Stimulated activated CD8-positive, alpha-beta memory T cell treated with anti-CD3 and anti-CD28 coated beads, Interleukin-4, amount 100 ng/mL, for 4 hours (primary cell): ENCODE results near the gene ARFGAP3.

ENCODE experiments used
- DNase-seq, 2 donors: peaks; one replicate each; pipeline ENCODE4 v3.0.0-alpha.2; 2020; ENCODE audit warnings: low read depth in 2 of 2, low spot score in 1 of 2

Gene ARFGAP3

GRCh38 chr22:42865536-42865935 lies 8.5 kb upstream of the ARFGAP3 start:
- no peak for DNase-seq

DNA sequence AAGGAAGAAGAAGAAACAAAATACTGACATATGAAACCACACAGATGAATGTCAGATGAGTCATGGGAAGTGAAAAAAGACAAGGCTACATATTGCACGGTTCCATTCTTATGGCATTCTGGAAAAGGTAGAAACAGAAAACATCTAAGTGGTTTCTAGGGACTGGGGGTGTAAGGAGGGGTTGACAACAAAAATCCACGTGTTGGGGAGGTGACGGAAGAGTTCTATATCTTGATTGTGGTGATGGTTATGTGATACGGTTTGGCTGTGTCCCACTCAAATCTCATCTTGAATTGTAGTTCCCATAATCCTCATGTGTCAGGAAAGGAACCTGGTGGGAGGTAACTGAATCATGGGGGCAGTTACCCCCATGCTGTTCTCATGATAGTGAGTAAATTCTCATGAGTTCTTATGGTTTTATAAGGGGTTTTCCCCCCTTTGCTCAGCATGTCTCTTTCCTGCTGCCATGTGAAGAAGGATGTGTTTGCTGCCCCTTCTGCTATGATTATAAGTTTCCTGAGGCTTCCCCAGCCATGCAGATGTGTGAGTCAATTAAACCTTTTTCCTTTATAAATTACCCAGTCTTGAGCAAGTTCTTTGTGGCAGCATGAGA lies 6.4 kb upstream of the ARFGAP3 start:
- DNase-seq, result peak in 1 of 2 donors; percentile 25

DNA sequence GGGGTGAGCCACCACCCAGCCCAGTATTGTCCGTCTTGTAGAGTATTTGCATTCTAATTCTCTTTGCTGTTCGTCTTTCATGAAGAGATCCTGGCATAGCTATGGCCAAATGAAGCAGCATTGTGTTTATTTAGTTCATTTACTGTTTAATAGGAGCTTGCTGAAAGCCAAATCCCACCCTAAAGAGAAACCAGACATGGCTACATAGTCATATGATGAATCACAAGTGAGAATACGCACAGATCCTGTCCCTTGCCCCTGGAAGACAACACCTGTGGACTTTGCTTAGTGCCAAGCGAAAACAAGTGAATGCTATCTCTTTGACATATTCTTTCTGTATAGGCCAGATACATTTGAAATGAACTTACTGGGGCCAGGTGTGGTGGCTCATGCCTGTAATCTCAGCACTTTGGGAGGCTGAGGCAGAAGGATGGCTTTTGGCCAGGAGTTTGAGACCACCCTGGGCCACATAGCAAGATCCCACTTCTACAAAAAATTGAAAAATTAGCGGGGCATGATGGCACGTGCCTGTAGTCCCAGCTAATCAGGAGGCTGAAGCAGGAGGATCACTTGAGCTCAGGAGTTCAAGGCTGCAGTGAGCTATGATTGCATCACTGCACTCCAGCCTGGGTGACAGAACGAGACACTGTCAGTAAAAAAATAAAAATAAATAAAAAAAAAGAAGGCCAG lies 5.1 kb upstream of the ARFGAP3 start:
- no peak for DNase-seq

GRCh38 chr22:42860968-42861367 lies 3.9 kb upstream of the ARFGAP3 start:
- no peak for DNase-seq

- no peak for DNase-seq
Observed at GRCh38 chr22:42857845-42858481, 890 bp upstream of the ARFGAP3 start.

GRCh38 chr22:42856179-42856864 lies 751 bp downstream of the ARFGAP3 start:
- peak; percentile 19 to 45 for DNase-seq

DNA sequence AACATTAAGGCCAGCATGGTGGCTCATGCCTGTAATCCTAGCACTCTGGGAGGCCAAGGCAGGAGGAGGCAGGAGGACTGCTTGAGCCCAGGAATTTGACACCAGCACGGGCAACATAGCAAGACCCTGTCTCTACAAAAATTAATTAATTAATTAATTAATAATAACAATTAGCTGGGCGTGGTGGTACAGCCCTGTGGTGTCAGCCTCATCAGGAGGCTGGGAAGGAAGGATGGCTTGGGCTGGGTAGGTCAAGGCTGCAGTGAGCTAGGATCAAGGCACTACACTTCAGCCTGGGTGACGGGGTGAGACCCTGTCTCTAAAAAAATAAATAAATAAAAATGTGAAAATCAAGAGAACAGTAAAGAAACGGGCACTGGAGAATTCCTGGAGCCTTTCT lies 1.4 kb downstream of the ARFGAP3 start:
- DNase-seq, result no peak

- no peak for DNase-seq
Observed at GRCh38 chr22:42855211-42855610, 1.9 kb downstream of the ARFGAP3 start.

DNA sequence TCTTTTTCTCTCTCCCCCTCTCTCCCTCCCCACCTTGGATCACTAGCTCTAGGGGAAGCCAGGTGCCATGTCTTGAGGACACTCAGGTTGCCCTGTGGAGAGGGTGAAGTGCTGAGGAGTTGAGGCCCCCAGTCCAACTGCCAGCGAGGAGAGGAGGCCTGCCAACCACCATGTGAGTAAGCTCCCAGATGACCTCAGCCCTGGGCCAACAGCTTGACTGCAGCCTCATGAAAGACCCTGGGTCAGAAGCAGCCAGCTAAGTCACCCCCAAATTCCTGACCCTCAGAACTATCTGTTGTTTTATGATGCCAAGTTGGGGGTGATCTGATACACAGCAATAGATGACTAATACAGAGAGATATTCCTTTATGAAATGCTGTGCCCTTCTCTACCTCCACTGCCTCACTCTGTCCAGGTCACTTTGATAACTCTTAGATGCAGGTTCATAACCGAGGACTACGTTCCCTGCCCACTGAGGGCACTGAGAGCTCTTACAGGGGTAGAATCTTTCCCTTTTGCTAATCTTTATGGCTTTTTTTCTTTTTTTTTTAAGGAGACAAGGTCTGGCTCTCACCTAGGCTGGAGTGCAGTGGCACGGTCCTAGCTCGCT lies 8.0 kb downstream of the ARFGAP3 start:
- no peak for DNase-seq

DNA sequence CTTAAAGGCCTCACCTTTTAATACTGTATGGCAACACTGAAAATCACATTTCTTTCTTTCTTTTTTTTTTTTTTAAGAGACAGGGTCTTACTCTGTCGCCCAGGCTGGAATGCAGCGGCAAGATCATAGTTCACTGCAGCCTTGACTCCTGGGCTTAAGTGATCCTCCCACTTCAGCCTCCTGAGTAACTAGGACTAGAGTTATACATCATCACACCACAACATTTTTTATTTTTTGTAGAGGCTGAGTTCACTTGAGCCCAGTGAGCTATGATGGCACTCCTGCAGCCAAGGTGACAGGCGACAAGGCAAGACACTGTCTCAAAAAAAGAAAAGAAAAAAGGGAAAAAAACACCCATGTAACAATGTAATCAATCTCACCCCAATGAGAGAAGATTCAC lies 10.0 kb downstream of the ARFGAP3 start:
- no peak for DNase-seq

DNA sequence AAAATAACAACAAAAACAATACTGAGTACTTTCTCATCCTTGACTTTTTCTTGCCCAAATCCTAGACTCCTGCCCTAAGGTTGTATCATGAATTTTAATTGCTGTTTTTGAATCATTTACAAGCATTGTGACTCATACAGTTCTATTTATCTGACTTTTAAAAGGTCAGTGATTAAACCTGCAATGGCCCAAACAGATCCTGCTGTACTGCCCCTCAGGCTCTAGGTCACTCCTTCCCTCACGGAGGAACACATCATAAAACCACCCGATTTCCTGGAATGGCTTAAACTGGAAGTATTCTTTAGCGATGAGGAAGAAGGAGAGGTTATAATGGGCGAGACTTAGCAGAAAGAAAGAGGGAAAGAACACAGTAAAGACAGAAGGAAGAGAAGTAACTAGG lies 12.3 kb downstream of the ARFGAP3 start:
- DNase-seq, result no peak

DNA sequence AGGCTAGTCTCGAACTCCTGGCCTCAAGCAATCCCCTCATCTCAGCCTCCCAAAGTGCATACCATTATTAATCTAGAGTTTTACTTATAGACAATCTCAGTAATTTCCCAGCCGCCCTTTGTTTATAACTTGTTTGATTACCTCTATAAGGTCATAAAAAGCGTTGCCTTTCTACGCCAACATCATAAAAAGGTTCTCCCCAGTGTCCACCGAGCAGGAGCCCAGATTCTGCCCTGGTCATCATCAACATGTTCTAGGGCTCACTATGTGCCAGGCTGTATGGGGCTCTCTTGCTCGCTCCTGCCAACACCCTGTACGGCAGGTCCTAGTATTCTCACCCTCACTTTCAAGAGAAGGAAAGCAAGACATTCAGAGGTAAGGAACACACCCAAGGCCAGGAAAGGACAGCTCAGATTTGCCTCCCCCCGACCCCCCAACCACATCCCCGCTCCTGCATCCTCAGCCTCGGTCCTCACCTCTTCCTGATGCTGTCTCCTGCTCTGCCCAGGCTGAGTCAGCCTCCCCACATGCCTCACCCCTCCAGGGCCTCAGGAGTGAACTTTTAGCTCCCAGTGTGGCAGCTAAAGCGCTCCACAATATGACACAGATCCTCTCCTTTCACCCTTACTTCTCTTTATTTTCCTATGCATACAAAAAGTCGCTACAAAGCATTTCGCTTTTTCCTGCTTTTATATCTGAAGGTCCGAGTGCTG lies 14.3 kb downstream of the ARFGAP3 start:
- no peak for DNase-seq

- no peak for DNase-seq
Observed at GRCh38 chr22:42841444-42841843, 15.6 kb downstream of the ARFGAP3 start.

GRCh38 chr22:42837556-42837955 lies 19.5 kb downstream of the ARFGAP3 start:
- DNase-seq, result no peak

GRCh38 chr22:42836026-42836425 lies 21.0 kb downstream of the ARFGAP3 start:
- DNase-seq, result no peak

GRCh38 chr22:42834177-42834949 lies 22.7 kb downstream of the ARFGAP3 start:
- no peak for DNase-seq

- no peak for DNase-seq
Observed at GRCh38 chr22:42833104-42833503, 24.0 kb downstream of the ARFGAP3 start.

GRCh38 chr22:42831712-42832111 lies 25.4 kb downstream of the ARFGAP3 start:
- DNase-seq, result no peak

DNA sequence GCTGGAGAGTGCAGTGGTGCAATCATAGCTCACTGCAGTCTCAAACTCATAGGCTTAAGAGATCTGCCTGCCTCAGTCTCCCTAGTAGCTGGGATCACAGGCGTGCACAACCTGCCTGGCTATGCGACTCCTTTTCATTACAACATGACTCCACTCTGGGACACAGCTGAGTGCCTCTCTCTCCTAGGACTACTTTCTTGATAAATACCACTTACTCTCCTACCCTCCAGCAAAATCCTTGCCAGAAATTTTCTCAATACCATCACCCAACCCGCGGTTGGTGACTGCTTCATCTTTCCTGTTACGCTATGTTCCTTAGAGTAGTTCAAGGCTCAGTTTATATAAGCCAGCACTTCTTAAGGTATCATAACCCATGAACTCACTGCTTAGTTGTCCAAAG lies 26.9 kb downstream of the ARFGAP3 start:
- no peak for DNase-seq

DNA sequence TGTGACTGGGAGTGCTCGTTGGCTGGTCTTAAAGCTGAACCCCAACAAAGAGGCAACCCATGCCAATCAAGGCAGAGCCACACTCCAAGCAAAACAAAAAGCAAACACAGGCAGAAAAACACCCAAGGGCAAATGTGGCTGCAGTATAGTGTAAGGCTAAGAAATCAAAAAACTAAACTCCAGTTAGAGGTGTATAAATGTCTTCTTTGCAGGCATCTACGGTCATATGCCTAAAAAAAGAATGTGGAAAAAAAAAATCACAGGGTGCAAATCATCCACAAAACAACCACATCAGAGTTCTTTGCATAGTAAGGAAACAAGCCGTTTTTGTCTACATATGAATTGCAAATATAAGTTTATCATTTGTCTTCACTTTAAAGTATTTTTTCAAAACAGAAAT lies 27.8 kb downstream of the ARFGAP3 start:
- no peak for DNase-seq
